ENCODE measurements around the gene OR4C45. TPM values are rescaled to one million over a fixed set of nuclear protein-coding genes. Genes with fewer than 3 reads are reported as not detected.
"Not testable (repeated sequence)": the region's sequence is repeated elsewhere in the genome, so short reads cannot be mapped to it uniquely, and the experiment has no call there.

The OR4C45 gene
- total RNA-seq, 4 donors from 2014 or later, result not detected

GRCh38 chr11:50044647-50045046 lies 12.0 kb downstream of the OR4C45 start:
- no peak overlapping the region for H3K27ac ChIP-seq
- no peaks in the 10 kb centered on the region for H3K4me1 ChIP-seq
- H3K4me3 ChIP-seq, result no peak overlapping the region
- no peaks in the 10 kb centered on the region for H3K27me3 ChIP-seq
- ATAC-seq, result no peak
- H3K9me3 ChIP-seq, result peaks cover 0 to 5% (median 0%) of the 10 kb centered on the region in 3 donors
- H3K36me3 ChIP-seq, result no peaks in the 10 kb centered on the region
- no peak for TF ChIP-seq POLR2A (IDR thresholded peaks at IDR 0.05)
- TF ChIP-seq POLR2AphosphoS5 (IDR thresholded peaks at IDR 0.05), result no peak
- WGBS, 2 donors (ENCODE audit: low coverage in 1 of 2), result 80% methylated on average over 1 of the region's 2 CpGs; no CpG with 5 or more reads in 1 of the 2 donors

DNA sequence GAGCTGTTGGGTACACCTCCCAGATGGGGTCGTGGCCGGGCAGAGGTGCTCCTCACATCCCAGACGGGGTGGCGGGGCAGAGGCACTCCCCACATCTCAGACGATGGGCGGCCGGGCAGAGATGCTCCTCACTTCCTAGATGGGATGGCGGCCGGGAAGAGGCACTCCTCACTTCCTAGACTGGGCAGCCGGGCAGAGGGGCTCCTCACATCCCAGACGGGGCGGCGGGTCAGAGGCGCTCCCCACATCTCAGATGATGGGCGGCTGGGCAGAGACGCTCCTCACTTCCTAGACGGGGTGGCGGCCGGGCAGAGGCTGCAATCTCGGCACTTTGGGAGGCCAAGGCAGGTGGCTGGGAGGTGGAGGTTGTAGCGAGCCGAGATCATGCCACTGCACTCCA lies 30.4 kb downstream of the OR4C45 start:
- H3K27me3 ChIP-seq, H3K4me3 ChIP-seq, ATAC-seq, H3K9me3 ChIP-seq, H3K36me3 ChIP-seq, H3K4me1 ChIP-seq, H3K27ac ChIP-seq: not testable (repeated sequence)
- WGBS, 2 donors (ENCODE audit: low coverage in 1 of 2), result 83% methylated on average over 1 of the region's 22 CpGs; no CpG with 5 or more reads in 1 of the 2 donors

GRCh38 chr11:50070389-50070788 lies 37.7 kb downstream of the OR4C45 start:
- Histone ChIP-seq H3K27me3 (no peaks in the 10 kb centered on the region), H3K4me3 (no peak overlapping the region), H3K4me1 (no peaks in the 10 kb centered on the region), H3K27ac (no peak overlapping the region), H3K9me3 (peaks cover 0 to 31% (median 0%) of the 10 kb centered on the region in 3 donors), H3K36me3 (no peaks in the 10 kb centered on the region)
- WGBS, 2 donors (ENCODE audit: low coverage in 1 of 2), result 32 to 78% methylated on average over 3 of the region's 3 CpGs
- no peak for ATAC-seq
- TF ChIP-seq, protein P1, sequence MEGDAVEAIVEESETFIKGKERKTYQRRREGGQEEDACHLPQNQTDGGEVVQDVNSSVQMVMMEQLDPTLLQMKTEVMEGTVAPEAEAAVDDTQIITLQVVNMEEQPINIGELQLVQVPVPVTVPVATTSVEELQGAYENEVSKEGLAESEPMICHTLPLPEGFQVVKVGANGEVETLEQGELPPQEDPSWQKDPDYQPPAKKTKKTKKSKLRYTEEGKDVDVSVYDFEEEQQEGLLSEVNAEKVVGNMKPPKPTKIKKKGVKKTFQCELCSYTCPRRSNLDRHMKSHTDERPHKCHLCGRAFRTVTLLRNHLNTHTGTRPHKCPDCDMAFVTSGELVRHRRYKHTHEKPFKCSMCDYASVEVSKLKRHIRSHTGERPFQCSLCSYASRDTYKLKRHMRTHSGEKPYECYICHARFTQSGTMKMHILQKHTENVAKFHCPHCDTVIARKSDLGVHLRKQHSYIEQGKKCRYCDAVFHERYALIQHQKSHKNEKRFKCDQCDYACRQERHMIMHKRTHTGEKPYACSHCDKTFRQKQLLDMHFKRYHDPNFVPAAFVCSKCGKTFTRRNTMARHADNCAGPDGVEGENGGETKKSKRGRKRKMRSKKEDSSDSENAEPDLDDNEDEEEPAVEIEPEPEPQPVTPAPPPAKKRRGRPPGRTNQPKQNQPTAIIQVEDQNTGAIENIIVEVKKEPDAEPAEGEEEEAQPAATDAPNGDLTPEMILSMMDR (IDR thresholded peaks at IDR 0.05), result no peak
- TF ChIP-seq POLR2A (IDR thresholded peaks at IDR 0.05) (no peak), EP300 (IDR thresholded peaks at IDR 0.05) (no peak), POLR2AphosphoS5 (IDR thresholded peaks at IDR 0.05) (no peak)

- 58 to 78% methylated on average over 2 of the region's 9 CpGs for WGBS, 2 donors (ENCODE audit: low coverage in 1 of 2)
Observed at GRCh38 chr11:50071584-50072225, 39.0 kb downstream of the OR4C45 start.

DNA sequence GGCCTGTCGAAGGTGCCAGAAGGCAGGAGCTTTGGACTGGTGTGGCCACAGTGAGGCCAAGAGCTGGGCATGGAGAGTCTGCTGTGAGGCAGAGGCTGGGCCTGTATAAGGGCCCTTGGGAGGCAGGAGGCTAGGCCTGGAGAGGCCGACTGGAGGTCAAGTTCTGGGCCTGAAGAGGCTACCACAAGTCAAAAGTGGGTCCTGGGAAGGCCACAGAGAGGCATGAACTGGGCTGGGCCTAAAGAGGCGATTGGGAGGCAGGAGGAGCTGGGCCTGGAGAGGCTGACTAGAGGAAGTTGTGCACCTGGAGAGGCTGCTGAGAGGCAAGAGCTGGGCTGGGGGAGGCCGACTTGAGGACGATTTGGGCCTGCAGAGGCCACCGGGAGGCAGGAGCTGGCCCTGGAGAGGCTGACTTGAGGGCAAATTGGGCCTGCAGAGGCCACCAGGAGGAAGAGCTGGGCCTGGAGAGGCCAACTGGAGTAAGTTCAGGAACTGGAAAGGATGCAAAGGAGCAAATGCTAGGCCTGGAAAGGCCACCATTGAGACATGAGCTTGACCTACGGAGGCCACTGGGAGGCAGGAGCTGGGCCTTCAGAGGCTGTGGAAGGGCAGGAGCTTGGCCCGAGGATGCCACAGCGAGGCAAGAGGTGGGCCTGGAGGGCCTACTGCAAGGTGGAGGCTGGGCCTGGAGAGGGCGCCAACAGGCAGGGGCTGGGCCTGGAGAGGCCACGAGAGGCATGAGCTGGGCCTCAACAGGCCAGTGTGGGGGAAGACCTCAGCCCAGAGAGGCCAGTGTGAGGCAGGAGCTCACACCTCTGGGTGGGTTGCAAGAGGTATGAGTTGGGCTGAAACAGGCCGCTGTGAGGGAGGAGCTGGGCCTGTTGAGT lies 39.8 kb downstream of the OR4C45 start:
- WGBS, 2 donors (ENCODE audit: low coverage in 1 of 2), result 62 to 72% methylated on average over 3 to 10 of the region's 12 CpGs
- H3K36me3 ChIP-seq, result no peaks in the 10 kb centered on the region
- no peaks in the 10 kb centered on the region for H3K4me1 ChIP-seq
- no peak overlapping the region for H3K27ac ChIP-seq
- TF ChIP-seq POLR2AphosphoS5 (IDR thresholded peaks at IDR 0.05) (no peak), EP300 (IDR thresholded peaks at IDR 0.05) (no peak)
- ATAC-seq, result no peak
- no peak overlapping the region for H3K4me3 ChIP-seq
- H3K9me3 ChIP-seq, result peaks cover 0 to 49% (median 0%) of the 10 kb centered on the region in 3 donors
- no peaks in the 10 kb centered on the region for H3K27me3 ChIP-seq

More at GRCh38 chr11:50071584-50072225, 39.0 kb downstream of the OR4C45 start:
- Histone ChIP-seq H3K4me1 (no peaks in the 10 kb centered on the region), H3K27ac (no peak overlapping the region), H3K27me3 (no peaks in the 10 kb centered on the region), H3K36me3 (no peaks in the 10 kb centered on the region), H3K9me3 (peaks cover 0 to 42% (median 0%) of the 10 kb centered on the region in 3 donors), H3K4me3 (no peak overlapping the region)
- TF ChIP-seq POLR2A (IDR thresholded peaks at IDR 0.05) (no peak), POLR2AphosphoS5 (IDR thresholded peaks at IDR 0.05) (no peak)
- TF ChIP-seq, protein P1 (IDR thresholded peaks at IDR 0.05), result no peak
- no peak for ATAC-seq

DNA sequence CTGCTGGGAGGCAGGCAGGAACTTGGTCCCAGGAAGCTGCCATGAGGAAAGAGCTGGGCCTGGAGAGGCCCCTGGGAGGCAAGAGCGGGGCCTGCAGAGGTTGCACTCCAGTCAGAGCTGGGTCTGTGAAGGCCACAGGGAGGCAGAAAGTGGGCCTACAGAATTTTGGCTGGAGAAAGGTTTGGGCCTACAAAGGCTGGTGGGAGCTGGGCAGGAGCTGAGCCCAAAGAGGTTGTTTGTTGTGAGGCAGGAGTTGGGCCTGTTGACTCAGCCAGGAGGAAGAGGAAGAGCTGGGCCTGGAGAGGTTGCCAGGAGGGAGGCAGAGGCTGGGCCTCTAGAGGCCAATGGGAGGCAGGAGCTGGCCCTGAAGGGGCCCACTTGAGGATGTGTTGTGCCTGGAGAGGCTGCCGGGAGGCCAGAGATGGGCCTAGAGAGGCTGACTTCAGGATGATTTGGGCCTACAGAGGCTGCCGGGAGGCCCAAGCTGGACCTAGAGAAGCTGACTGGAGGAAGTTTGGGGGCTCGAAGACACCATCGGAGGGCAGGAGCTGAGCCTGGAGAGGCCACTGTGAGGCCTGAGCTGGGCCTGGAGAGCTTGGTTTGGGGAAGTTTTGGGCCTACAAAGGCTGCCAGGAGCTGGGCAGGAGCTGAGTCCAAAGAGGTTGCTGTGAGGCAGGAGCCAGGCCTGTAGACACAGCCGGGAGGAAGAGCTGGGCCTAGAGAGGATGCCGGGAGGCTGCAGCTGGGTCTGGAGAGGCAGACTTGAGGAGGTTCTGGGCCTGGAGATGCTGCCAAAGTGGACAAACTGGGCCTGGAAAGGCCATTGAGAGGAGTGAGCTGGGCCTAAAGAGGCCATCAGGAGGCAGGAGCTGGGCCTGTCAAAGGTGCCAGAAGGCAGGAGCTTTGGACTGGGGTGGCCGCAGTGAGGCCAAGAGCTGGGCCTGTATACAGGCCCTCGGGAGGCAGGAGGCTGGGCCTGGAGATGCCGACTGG lies 40.7 kb downstream of the OR4C45 start:
- Histone ChIP-seq H3K4me3 (no peak overlapping the region), H3K36me3 (no peaks in the 10 kb centered on the region), H3K27me3 (no peaks in the 10 kb centered on the region), H3K4me1 (no peaks in the 10 kb centered on the region), H3K27ac (no peak overlapping the region), H3K9me3 (peaks cover 0 to 59% (median 0%) of the 10 kb centered on the region in 3 donors)
- TF ChIP-seq POLR2A (IDR thresholded peaks at IDR 0.05) (no peak), EP300 (IDR thresholded peaks at IDR 0.05) (no peak), POLR2AphosphoS5 (IDR thresholded peaks at IDR 0.05) (no peak)
- TF ChIP-seq, protein P1 (IDR thresholded peaks at IDR 0.05), result no peak
- 79 to 94% methylated on average over 2 to 7 of the region's 10 CpGs for WGBS, 2 donors (ENCODE audit: low coverage in 1 of 2)
- no peak for ATAC-seq
